Stimulated activated naive B cell treated with anti-CD40 and anti-IgM and Interleukin-4, amounts not matched to agents 10 μg/mL and 1 μg/mL and 100 μg/mL, for 72 hours (primary cell): Measurements from ENCODE around the gene DPEP2.
"Not testable (repeated sequence)": the region's sequence is repeated elsewhere in the genome, so short reads cannot be mapped to it uniquely, and the experiment has no call there.

Experiments
- ATAC-seq, 2 donors: fragments of 150-1000 bp; cut with Tn5 transposase; replicated peaks; 2 replicates each; pipeline ENCODE4 v1.10.0; 2021; ENCODE audit warnings: moderate library complexity in 1 of 2
- DNase-seq: peaks from one replicate; pipeline ENCODE4 v3.0.0; 2021
- H3K27ac Mint-ChIP-seq: one replicate; pipeline ENCODE4 v1.8.0; 2022; ENCODE audit warnings: mild to moderate bottlenecking, mixed read lengths
- H3K27me3 Mint-ChIP-seq, 2 donors: one replicate each; pipeline ENCODE4 v1.8.0; 2022; ENCODE audit warnings: mixed read lengths in 2 of 2
- H3K36me3 Mint-ChIP-seq, 2 donors: one replicate each; pipeline ENCODE4 v1.8.0; 2022; ENCODE audit warnings: mixed read lengths in 2 of 2, mild to moderate bottlenecking in 1 of 2
- H3K4me1 Mint-ChIP-seq, 2 donors: one replicate each; pipeline ENCODE4 v1.8.0; 2022; ENCODE audit warnings: mixed read lengths in 2 of 2, mild to moderate bottlenecking in 1 of 2
- H3K4me3 Mint-ChIP-seq, 2 donors: one replicate each; pipeline ENCODE4 v1.8.0; 2022; ENCODE audit warnings: mild to moderate bottlenecking in 2 of 2, mixed read lengths in 2 of 2, moderate library complexity in 1 of 2
- H3K9me3 Mint-ChIP-seq, 2 donors: one replicate each; pipeline ENCODE4 v1.8.0; 2022; ENCODE audit warnings: mixed read lengths in 2 of 2, mild to moderate bottlenecking in 1 of 2

The DPEP2 gene

DNA sequence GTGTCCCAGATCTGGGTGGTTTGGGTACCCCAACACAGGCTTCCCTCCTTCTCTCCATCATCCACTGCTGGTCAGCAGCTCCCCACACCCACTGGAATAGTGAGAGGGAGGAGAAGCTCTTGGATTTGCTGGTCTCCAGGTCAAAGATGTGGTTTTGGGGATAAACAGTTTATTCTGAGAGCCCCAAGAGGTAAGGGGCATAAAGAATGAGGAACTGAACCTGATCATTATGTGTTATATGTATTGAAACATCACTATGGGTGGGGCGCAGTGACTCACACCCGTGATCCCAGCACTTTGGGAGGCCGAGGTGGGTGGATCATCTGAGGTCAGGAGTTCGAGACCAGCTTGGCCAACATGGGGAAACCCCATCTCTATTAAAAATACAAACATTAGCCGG, 3.9 kb downstream of the DPEP2 start:
- DNase-seq (peak; percentile 66), ATAC-seq (peak; percentile 56 to 57)
- peaks cover 0 to 2% of the 10 kb centered on the region in 2 donors for H3K36me3 Mint-ChIP-seq
- H3K27me3 Mint-ChIP-seq: no peaks in the 10 kb centered on the region
- H3K27ac Mint-ChIP-seq: peak overlapping the region; percentile 94
- peaks cover 56 to 77% of the 10 kb centered on the region in 2 donors for H3K4me1 Mint-ChIP-seq
- H3K4me3 Mint-ChIP-seq: peak overlapping the region in 1 of 2 donors; percentile 2
- H3K9me3 Mint-ChIP-seq: peaks cover 1 to 5% of the 10 kb centered on the region in 2 donors

DNA sequence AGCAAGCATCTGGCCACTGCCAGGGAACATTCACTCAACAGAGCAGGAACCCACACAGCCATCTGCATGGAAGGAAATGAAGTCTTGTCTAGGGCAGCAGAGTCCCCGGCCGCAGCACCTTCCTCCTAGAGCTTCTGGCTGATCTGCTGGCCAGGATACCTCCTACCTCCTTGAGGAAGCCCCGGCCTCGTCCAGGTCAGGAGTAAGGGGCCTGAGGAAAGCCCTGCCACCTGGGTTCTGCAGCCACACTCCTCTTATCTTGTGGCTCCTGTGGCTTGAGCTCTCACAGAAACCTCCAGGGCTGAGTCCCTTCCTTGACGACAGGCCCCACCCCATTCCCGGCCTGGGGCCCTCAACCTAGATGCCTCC, 5.3 kb downstream of the DPEP2 start:
- H3K4me1 Mint-ChIP-seq: peaks cover 49 to 77% of the 10 kb centered on the region in 2 donors
- peak; percentile 12 to 13 for ATAC-seq
- H3K27me3 Mint-ChIP-seq, DNase-seq, H3K9me3 Mint-ChIP-seq, H3K36me3 Mint-ChIP-seq: not testable (repeated sequence)
- H3K27ac Mint-ChIP-seq: peak overlapping the region; percentile 97
- peak overlapping the region; percentile 69 to 80 for H3K4me3 Mint-ChIP-seq

GRCh38 chr16:67993207-67994039, 5.9 kb downstream of the DPEP2 start:
- Mint-ChIP-seq H3K36me3 (peaks cover 0 to 2% of the 10 kb centered on the region in 2 donors), H3K9me3 (peaks cover 0 to 1% of the 10 kb centered on the region in 2 donors), H3K27ac (peak overlapping the region; percentile 97), H3K4me3 (peak overlapping the region; percentile 69 to 80), H3K4me1 (peaks cover 49 to 78% of the 10 kb centered on the region in 2 donors), H3K27me3 (no peaks in the 10 kb centered on the region)
- peak; percentile 92 for DNase-seq
- ATAC-seq: peak; percentile 77 to 86

GRCh38 chr16:67992661-67993206, 6.5 kb downstream of the DPEP2 start:
- peaks cover 0 to 1% of the 10 kb centered on the region in 2 donors for H3K9me3 Mint-ChIP-seq
- H3K4me3 Mint-ChIP-seq: peak overlapping the region; percentile 57 to 80
- no peaks in the 10 kb centered on the region for H3K27me3 Mint-ChIP-seq
- H3K4me1 Mint-ChIP-seq: peaks cover 51 to 81% of the 10 kb centered on the region in 2 donors
- peak overlapping the region; percentile 97 for H3K27ac Mint-ChIP-seq
- peaks cover 0 to 2% of the 10 kb centered on the region in 2 donors for H3K36me3 Mint-ChIP-seq
- ATAC-seq: no peak
- DNase-seq: no peak

DNA sequence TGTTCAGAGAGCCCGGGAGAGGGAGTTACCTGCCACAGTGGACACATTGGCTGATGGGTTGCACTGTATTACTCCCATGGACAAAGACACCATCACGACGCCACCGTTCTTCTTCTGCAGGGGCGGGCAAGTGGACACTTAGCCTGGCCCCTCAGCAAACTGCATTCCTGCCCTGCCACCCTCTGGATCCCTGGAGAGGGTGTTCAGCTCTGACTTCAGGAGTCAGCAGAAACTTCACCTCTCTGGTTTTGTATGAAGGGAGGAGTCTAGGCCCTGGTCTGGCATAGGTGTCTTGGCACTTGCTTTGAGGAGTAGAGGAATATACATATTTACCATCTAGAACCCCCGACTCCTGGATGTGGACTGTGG, 9.3 kb downstream of the DPEP2 start:
- H3K36me3 Mint-ChIP-seq: no peaks in the 10 kb centered on the region
- ATAC-seq (no peak), DNase-seq (no peak)
- H3K27ac Mint-ChIP-seq: peak overlapping the region; percentile 7
- H3K4me3 Mint-ChIP-seq: no peak overlapping the region
- peaks cover 47 to 75% of the 10 kb centered on the region in 2 donors for H3K4me1 Mint-ChIP-seq
- no peaks in the 10 kb centered on the region for H3K27me3 Mint-ChIP-seq
- H3K9me3 Mint-ChIP-seq: no peaks in the 10 kb centered on the region

- Mint-ChIP-seq H3K4me3 (no peak overlapping the region), H3K4me1 (peaks cover 47 to 75% of the 10 kb centered on the region in 2 donors), H3K27ac (peak overlapping the region; percentile 53), H3K36me3 (no peaks in the 10 kb centered on the region), H3K27me3 (no peaks in the 10 kb centered on the region), H3K9me3 (no peaks in the 10 kb centered on the region)
- DNase-seq (no peak), ATAC-seq (peak in 1 of 2 donors; percentile 12)
These were observed 9.8 kb downstream of the DPEP2 start for GRCh38 chr16:67989322-67990017.

- peaks cover 47 to 79% of the 10 kb centered on the region in 2 donors for H3K4me1 Mint-ChIP-seq
These were observed 10.6 kb downstream of the DPEP2 start for GRCh38 chr16:67988675-67989074.

GRCh38 chr16:67987460-67988160, 11.7 kb downstream of the DPEP2 start:
- no peaks in the 10 kb centered on the region for H3K27me3 Mint-ChIP-seq
- no peaks in the 10 kb centered on the region for H3K36me3 Mint-ChIP-seq
- peak overlapping the region; percentile 86 for H3K27ac Mint-ChIP-seq
- ATAC-seq: no peak
- peaks cover 49 to 79% of the 10 kb centered on the region in 2 donors for H3K4me1 Mint-ChIP-seq
- H3K9me3 Mint-ChIP-seq: no peaks in the 10 kb centered on the region
- no peak overlapping the region for H3K4me3 Mint-ChIP-seq
- DNase-seq: no peak

More at GRCh38 chr16:67988675-67989074, 10.6 kb downstream of the DPEP2 start:
- H3K4me3 Mint-ChIP-seq: peak overlapping the region in 1 of 2 donors; percentile 9
- DNase-seq (no peak), ATAC-seq (no peak)
- peak overlapping the region; percentile 53 for H3K27ac Mint-ChIP-seq
- H3K27me3 Mint-ChIP-seq: no peaks in the 10 kb centered on the region
- no peaks in the 10 kb centered on the region for H3K36me3 Mint-ChIP-seq
- H3K9me3 Mint-ChIP-seq: no peaks in the 10 kb centered on the region

DNA sequence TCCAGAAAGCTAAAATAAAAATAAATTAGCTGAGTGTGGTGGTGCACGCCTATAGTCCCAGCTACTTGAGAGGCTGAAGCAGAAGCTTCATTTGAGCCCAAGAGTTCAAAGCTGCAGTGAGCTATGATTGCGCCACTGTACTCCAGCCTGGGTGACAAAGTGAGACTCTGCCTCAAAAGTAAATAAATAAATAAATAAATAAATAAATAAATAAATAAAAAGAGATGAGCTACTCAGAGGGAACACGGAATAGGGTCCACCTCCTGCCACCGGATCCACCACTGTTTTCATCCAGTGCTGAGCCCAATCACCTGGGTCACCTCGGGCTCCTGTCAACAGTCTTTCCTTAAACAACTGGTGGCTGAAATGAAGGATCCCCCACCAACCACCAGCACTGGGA, 12.3 kb downstream of the DPEP2 start:
- DNase-seq (no peak), ATAC-seq (no peak)
- peak overlapping the region; percentile 86 for H3K27ac Mint-ChIP-seq
- no peak overlapping the region for H3K4me3 Mint-ChIP-seq
- H3K36me3 Mint-ChIP-seq: no peaks in the 10 kb centered on the region
- no peaks in the 10 kb centered on the region for H3K27me3 Mint-ChIP-seq
- H3K9me3 Mint-ChIP-seq: no peaks in the 10 kb centered on the region
- H3K4me1 Mint-ChIP-seq: peaks cover 48 to 76% of the 10 kb centered on the region in 2 donors

DNA sequence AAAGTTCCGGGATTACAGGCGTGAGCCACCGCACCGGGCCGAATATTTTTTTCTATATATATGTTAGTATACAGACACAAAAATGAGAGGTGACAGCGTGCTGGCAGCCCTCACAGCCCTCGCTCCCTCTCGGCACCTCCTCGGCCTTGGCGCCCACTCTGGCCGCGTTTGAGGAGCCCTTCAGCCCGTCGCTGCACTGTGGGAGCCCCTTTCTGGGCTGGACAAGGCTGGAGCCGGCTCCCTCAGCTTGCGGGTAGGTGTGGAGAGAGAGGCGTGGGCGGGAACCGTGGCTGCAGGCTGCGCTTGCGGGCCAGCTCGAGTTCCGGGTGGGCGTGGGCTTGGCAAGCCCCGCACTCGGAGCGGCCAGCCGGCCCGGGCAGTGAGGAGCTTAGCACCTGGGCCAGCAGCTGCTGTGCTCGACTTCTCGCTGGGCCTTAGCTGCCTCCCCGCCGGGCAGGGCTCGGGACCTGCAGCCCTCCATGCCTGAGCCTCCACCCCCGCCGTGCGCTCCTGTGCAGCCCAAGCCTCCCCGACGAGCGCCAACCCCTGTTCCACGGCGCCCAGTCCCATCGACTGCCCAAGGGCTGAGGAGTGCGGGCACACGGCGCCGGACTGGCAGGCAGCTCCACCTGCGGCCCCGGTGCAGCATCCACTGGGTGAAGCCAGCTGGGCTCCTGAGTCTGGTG, 17.1 kb downstream of the DPEP2 start:
- H3K4me3 Mint-ChIP-seq: no peak overlapping the region
- H3K36me3 Mint-ChIP-seq: no peaks in the 10 kb centered on the region
- no peak for DNase-seq
- H3K4me1 Mint-ChIP-seq: peaks cover 22 to 44% of the 10 kb centered on the region in 2 donors
- H3K27ac Mint-ChIP-seq: peak overlapping the region; percentile 95
- H3K27me3 Mint-ChIP-seq: peaks cover 0 to 4% of the 10 kb centered on the region in 2 donors
- ATAC-seq: no peak
- no peaks in the 10 kb centered on the region for H3K9me3 Mint-ChIP-seq

DNA sequence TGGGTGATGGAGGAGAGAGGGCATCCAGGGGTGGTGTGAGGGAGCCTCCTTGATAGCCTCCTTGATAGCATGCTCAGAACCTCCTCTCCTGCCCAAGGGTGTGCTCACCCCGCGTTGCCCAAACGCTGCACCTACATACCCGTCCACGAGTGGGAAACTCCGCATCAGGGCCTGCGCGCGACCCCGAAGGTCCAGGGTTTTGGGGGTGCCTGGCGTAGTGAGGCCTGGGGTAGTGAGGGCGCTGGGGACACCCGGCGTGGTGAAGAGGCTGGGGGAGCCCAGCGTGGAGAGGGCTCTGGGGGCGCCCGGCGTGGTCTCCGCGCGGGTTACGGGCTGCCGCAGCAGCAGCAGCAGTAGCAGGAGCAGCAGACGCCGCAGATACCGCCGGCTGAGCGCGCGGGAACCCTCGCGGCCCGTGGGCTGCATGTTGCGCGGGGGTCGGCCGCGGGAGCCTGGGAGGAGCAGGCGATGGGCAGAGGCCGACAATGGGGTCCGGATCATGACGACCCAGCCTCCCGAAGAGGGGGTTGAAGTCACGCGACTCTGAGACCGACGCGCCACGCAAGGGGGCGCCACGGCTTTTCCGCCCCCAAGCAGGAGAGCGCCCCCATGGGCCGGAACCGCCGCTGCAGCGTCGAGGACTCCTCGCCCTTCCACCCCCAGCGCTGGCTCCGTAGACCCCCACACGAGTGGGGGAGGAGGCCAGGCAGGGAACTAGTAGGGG, 19.2 kb downstream of the DPEP2 start, which contains the start of gene DPEP3:
DPEP3 (minus strand) TSS at position 545 of the 724 bp plus-strand sequence; CDS start at position 426, 119 bp downstream.
- Mint-ChIP-seq H3K27me3 (peaks cover 0 to 9% of the 10 kb centered on the region in 2 donors), H3K27ac (no peak within 1 kb of the TSS)
- no peak for DNase-seq

DNA sequence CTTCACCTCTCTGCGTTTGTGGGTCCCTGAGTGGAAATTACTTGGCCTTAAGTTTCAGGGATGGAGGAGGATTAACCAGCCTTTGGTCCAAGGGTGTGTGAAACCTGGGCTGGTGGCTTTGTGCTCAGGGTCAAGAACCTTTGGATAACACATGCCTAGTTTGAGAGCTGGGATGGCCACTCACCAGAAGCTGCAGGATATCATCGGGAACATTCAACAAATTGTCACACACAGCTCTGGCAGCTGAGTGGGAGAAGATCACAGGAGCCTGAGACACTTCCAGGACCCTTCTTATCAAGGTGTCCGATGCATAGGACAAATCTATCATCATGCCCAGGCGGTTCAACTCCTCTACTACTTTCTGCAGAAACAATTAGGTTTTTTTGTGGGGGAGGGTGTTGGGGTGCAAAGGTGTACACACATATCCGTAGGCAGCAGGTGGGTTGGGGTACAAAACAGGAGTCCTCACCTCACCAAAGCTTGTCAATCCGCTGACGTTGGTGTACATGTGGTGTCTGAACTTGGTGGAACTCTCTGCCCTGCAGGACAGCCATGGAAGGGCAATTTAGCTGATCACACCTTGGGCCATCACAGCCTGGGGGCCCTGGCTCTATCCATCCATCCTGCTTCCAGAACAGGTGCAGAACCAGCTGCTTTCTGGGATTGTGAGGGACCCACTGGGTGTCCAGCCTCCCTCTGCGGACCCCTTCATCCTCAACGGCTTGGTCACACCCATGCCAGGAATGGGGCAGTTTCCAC, 21.6 kb downstream of the DPEP2 start:
- H3K4me1 Mint-ChIP-seq: peaks cover 14 to 25% of the 10 kb centered on the region in 2 donors
- no peaks in the 10 kb centered on the region for H3K36me3 Mint-ChIP-seq
- no peak for ATAC-seq
- H3K4me3 Mint-ChIP-seq: no peak overlapping the region
- H3K9me3 Mint-ChIP-seq: no peaks in the 10 kb centered on the region
- DNase-seq: no peak
- no peak overlapping the region for H3K27ac Mint-ChIP-seq
- peaks cover 0 to 9% of the 10 kb centered on the region in 2 donors for H3K27me3 Mint-ChIP-seq

More for the DNA sequence above, 19.2 kb downstream of the DPEP2 start, which contains the start of gene DPEP3:
- Mint-ChIP-seq H3K4me3 (peak within 1 kb of the TSS in 1 of 2 donors; percentile 32), H3K9me3 (no peaks in the 10 kb centered on the region), H3K4me1 (peaks cover 29 to 49% of the 10 kb centered on the region in 2 donors), H3K36me3 (no peaks in the 10 kb centered on the region)
- no peak for ATAC-seq
